ENCODE measurements around the gene SH3GL2. TPM values are rescaled to one million over a fixed set of nuclear protein-coding genes. Genes with fewer than 3 reads are reported as not detected.

Gene SH3GL2
- polyA plus RNA-seq, 1 donor (not counting 4 experiments of a cell fraction or from before 2014, with no cell fraction given), result not detected

- dilution Hi-C loops (cut with MboI; ENCODE audit: extremely low pct_ligation_motif_present, low sequenced_read_pairs), result loop anchor here (25.0 kb wide), 1 partner anchor 362 kb away; no protein-coding TSS in a partner anchor
- Histone ChIP-seq H3K79me2 (ENCODE audit: control insufficient read depth, insufficient read depth, low read length) (no peaks in the 10 kb centered on the region), H3K27ac (ENCODE audit: control insufficient read depth, insufficient read depth, low read length) (no peak overlapping the region), H3K9me1 (ENCODE audit: control insufficient read depth, extremely low read depth, insufficient read depth, low read length) (no peaks in the 10 kb centered on the region), H3K36me3 (ENCODE audit: control insufficient read depth in 2 of 2, extremely low read depth in 1 of 2, insufficient read depth in 2 of 2, low read length in 2 of 2) (no peaks in the 10 kb centered on the region), H2AFZ (ENCODE audit: control insufficient read depth, low read length) (no peak overlapping the region), H3K9me3 (ENCODE audit: control insufficient read depth, low read depth, low read length) (no peaks in the 10 kb centered on the region), H3K9ac (ENCODE audit: control insufficient read depth, extremely low read depth, insufficient read depth, low read length) (no peak overlapping the region), H3K4me1 (ENCODE audit: control insufficient read depth, extremely low read depth, insufficient read depth, low read length) (no peaks in the 10 kb centered on the region), H3K27me3 (ENCODE audit: control insufficient read depth, extremely low read depth, insufficient read depth, low read length) (no peaks in the 10 kb centered on the region), H3K4me3 (ENCODE audit: control insufficient read depth in 2 of 3, extremely low read depth in 1 of 3, insufficient read depth in 2 of 3, low read depth in 1 of 3, low read length in 3 of 3) (no peak overlapping the region), H4K20me1 (ENCODE audit: control insufficient read depth, extremely low read depth, insufficient read depth, low read length) (no peaks in the 10 kb centered on the region), H3K4me2 (ENCODE audit: control insufficient read depth, extremely low read depth, insufficient read depth, low read depth, low read length) (no peak overlapping the region)
- TF ChIP-seq EZH2 (IDR thresholded peaks at IDR 0.05; ENCODE audit: low read length) (no peak), CTCF (optimal IDR thresholded peaks at IDR 0.05 in 1 of 3, IDR thresholded peaks at IDR 0.05 in 1 of 3, conservative IDR thresholded peaks at IDR 0.05 in 1 of 3; ENCODE audit: extremely low read depth in 1 of 3, insufficient read depth in 2 of 3, low read length in 3 of 3) (no peak)
- FAIRE-seq (no peak), DNase-seq (ENCODE audit: low read depth, low spot score) (no peak)
These were observed 246.4 kb downstream of the SH3GL2 start for GRCh38 chr9:17825265-17825659.

- H3K27me3 ChIP-seq (ENCODE audit: control insufficient read depth, extremely low read depth, insufficient read depth, low read length), result no peaks in the 10 kb centered on the region
- no peak overlapping the region for H3K4me2 ChIP-seq (ENCODE audit: control insufficient read depth, extremely low read depth, insufficient read depth, low read depth, low read length)
- H4K20me1 ChIP-seq (ENCODE audit: control insufficient read depth, extremely low read depth, insufficient read depth, low read length), result no peaks in the 10 kb centered on the region
- no peak for TF ChIP-seq CTCF (optimal IDR thresholded peaks at IDR 0.05 in 1 of 3, IDR thresholded peaks at IDR 0.05 in 1 of 3, conservative IDR thresholded peaks at IDR 0.05 in 1 of 3; ENCODE audit: extremely low read depth in 1 of 3, insufficient read depth in 2 of 3, low read length in 3 of 3)
- no peak for TF ChIP-seq EZH2 (IDR thresholded peaks at IDR 0.05; ENCODE audit: low read length)
- H3K9ac ChIP-seq (ENCODE audit: control insufficient read depth, extremely low read depth, insufficient read depth, low read length), result no peak overlapping the region
- H3K9me1 ChIP-seq (ENCODE audit: control insufficient read depth, extremely low read depth, insufficient read depth, low read length), result no peaks in the 10 kb centered on the region
- DNase-seq (ENCODE audit: low read depth, low spot score) (no peak), FAIRE-seq (no peak)
- H3K27ac ChIP-seq (ENCODE audit: control insufficient read depth, insufficient read depth, low read length), result no peak overlapping the region
- dilution Hi-C loops (cut with MboI; ENCODE audit: extremely low pct_ligation_motif_present, low sequenced_read_pairs), result loop anchor here (25.0 kb wide), 1 partner anchor 358 kb away; no protein-coding TSS in a partner anchor
- H2AFZ ChIP-seq (ENCODE audit: control insufficient read depth, low read length), result no peak overlapping the region
- H3K4me3 ChIP-seq (ENCODE audit: control insufficient read depth in 2 of 3, extremely low read depth in 1 of 3, insufficient read depth in 2 of 3, low read depth in 1 of 3, low read length in 3 of 3), result no peak overlapping the region
- H3K4me1 ChIP-seq (ENCODE audit: control insufficient read depth, extremely low read depth, insufficient read depth, low read length), result no peaks in the 10 kb centered on the region
- no peaks in the 10 kb centered on the region for H3K9me3 ChIP-seq (ENCODE audit: control insufficient read depth, low read depth, low read length)
- H3K79me2 ChIP-seq (ENCODE audit: control insufficient read depth, insufficient read depth, low read length), result no peaks in the 10 kb centered on the region
- H3K36me3 ChIP-seq (ENCODE audit: control insufficient read depth in 2 of 2, extremely low read depth in 1 of 2, insufficient read depth in 2 of 2, low read length in 2 of 2), result no peaks in the 10 kb centered on the region
These were observed 250.2 kb downstream of the SH3GL2 start for GRCh38 chr9:17829064-17829463.
